Liver (tissue), 9 donors: ENCODE measurements around the gene SLC35E1. TPM values are rescaled to one million over a fixed set of nuclear protein-coding genes. Genes with fewer than 3 reads are reported as not detected.

ENCODE experiments used
- DNase-seq: peaks from one replicate; pipeline ENCODE4 v3.0.0-alpha.2; 2017; ENCODE audit warnings: low spot score
- H3K27ac ChIP-seq, 2 donors: one replicate each; pipeline ENCODE4 v1.7.0; 2013; ENCODE audit warnings: inconsistent platforms in 2 of 2, low read length in 2 of 2, control low read depth in 1 of 2, low read depth in 1 of 2, mild to moderate bottlenecking in 1 of 2
- H3K27me3 ChIP-seq, 4 donors: one replicate each; pipeline versions ENCODE4 v1.6.1 to v1.7.0; 2013; ENCODE audit warnings: low read length in 3 of 4, inconsistent platforms in 1 of 4, mild to moderate bottlenecking in 1 of 4, moderate library complexity in 1 of 4; ENCODE audit not compliant: control insufficient read depth in 4 of 4, insufficient read depth in 4 of 4
- H3K36me3 ChIP-seq, 4 donors: one replicate each; pipeline versions ENCODE4 v1.6.1 to v1.7.0; 2013; ENCODE audit warnings: low read length in 3 of 4, mild to moderate bottlenecking in 3 of 4, low read depth in 1 of 4, moderate library complexity in 1 of 4; ENCODE audit not compliant: control insufficient read depth in 4 of 4, insufficient read depth in 3 of 4
- H3K4me1 ChIP-seq, 4 donors: one replicate each; pipeline versions ENCODE4 v1.6.1 to v1.7.0; 2013; ENCODE audit warnings: low read length in 3 of 4, mild to moderate bottlenecking in 3 of 4, moderate library complexity in 1 of 4; ENCODE audit not compliant: control insufficient read depth in 4 of 4, insufficient read depth in 4 of 4
- H3K4me3 ChIP-seq, 3 donors: one replicate each; pipeline versions ENCODE4 v1.6.1 to v1.7.0; 2013; ENCODE audit warnings: low read length in 3 of 3, control low read depth in 1 of 3, low read depth in 1 of 3, mild to moderate bottlenecking in 1 of 3
- H3K9ac ChIP-seq, 2 donors: one replicate each; pipeline ENCODE4 v1.7.0; 2013; ENCODE audit warnings: low read length in 2 of 2, mild to moderate bottlenecking in 2 of 2, moderate library complexity in 2 of 2, control low read depth in 1 of 2, low read depth in 1 of 2
- H3K9me3 ChIP-seq, 4 donors: one replicate each; pipeline versions ENCODE4 v1.6.1 to v1.7.0; 2013; ENCODE audit warnings: low read length in 3 of 4; ENCODE audit not compliant: control insufficient read depth in 4 of 4
- ATF3 ChIP-seq: IDR thresholded peaks from 2 replicates; pipeline ENCODE4 v1.6.1; 2016; ENCODE audit warnings: antibody characterized with exemption
- CTCF ChIP-seq: fragments of 150-350 bp; IDR thresholded peaks from 2 replicates; pipeline ENCODE4 v1.5.1; 2017; ENCODE audit warnings: improper control_type of control experiment, low read depth, low read length; ENCODE audit not compliant: missing input control
- EGR1 ChIP-seq, 2 donors: IDR thresholded peaks; 2 replicates each; pipeline ENCODE4 v1.6.1; 2016 to 2018; ENCODE audit warnings: antibody characterized with exemption in 2 of 2, low read depth in 2 of 2
- FOXA1 ChIP-seq: IDR thresholded peaks from 2 replicates; pipeline ENCODE4 v1.6.1; 2016; ENCODE audit warnings: antibody characterized with exemption
- FOXA2 ChIP-seq: IDR thresholded peaks from 2 replicates; pipeline ENCODE4 v1.6.1; 2016; ENCODE audit warnings: antibody characterized with exemption
- GABPA ChIP-seq, 2 donors: IDR thresholded peaks in 1 of 2; conservative IDR thresholded peaks in 1 of 2; 2 replicates each; pipeline ENCODE4 v1.6.1; 2016; ENCODE audit warnings: antibody characterized with exemption in 2 of 2, mild to moderate bottlenecking in 1 of 2, moderate library complexity in 1 of 2
- HNF4A ChIP-seq, 2 donors: conservative IDR thresholded peaks; 2 replicates each; pipeline ENCODE4 v1.6.1; 2016; ENCODE audit warnings: antibody characterized with exemption in 2 of 2, mild to moderate bottlenecking in 2 of 2
- HNF4G ChIP-seq: IDR thresholded peaks from 2 replicates; pipeline ENCODE4 v1.6.1; 2016; ENCODE audit warnings: antibody characterized with exemption
- JUND ChIP-seq, 2 donors: IDR thresholded peaks; 2 replicates each; pipeline ENCODE4 v1.6.1; 2016; ENCODE audit warnings: antibody characterized with exemption in 2 of 2
- MAX ChIP-seq: IDR thresholded peaks from 2 replicates; pipeline ENCODE4 v1.6.1; 2016; ENCODE audit warnings: antibody characterized with exemption
- NR2F2 ChIP-seq: IDR thresholded peaks from 2 replicates; pipeline ENCODE4 v1.6.1; 2016; ENCODE audit warnings: antibody characterized with exemption
- RAD21 ChIP-seq, 2 donors: IDR thresholded peaks; 2 replicates each; pipeline ENCODE4 v1.6.1; 2016; ENCODE audit warnings: antibody characterized with exemption in 2 of 2, mild to moderate bottlenecking in 2 of 2
- REST ChIP-seq: IDR thresholded peaks from 2 replicates; pipeline ENCODE4 v1.6.1; 2016; ENCODE audit warnings: antibody characterized with exemption, mild to moderate bottlenecking
- RXRA ChIP-seq, 2 donors: IDR thresholded peaks; 2 replicates each; pipeline ENCODE4 v1.6.1; 2017 to 2018; ENCODE audit warnings: antibody characterized with exemption in 2 of 2, mild to moderate bottlenecking in 1 of 2
- SP1 ChIP-seq: IDR thresholded peaks from 2 replicates; pipeline ENCODE4 v1.6.1; 2018; ENCODE audit warnings: antibody characterized with exemption, mild to moderate bottlenecking
- TAF1 ChIP-seq: conservative IDR thresholded peaks from 2 replicates; pipeline ENCODE4 v1.6.1; 2016; ENCODE audit warnings: antibody characterized with exemption, mild to moderate bottlenecking
- YY1 ChIP-seq: IDR thresholded peaks from 2 replicates; pipeline ENCODE4 v1.6.1; 2016; ENCODE audit warnings: antibody characterized with exemption, mild to moderate bottlenecking
- ZBTB33 ChIP-seq: IDR thresholded peaks from 2 replicates; pipeline ENCODE4 v1.6.1; 2016; ENCODE audit warnings: antibody characterized with exemption
- WGBS: extraction: QIAGEN DNeasy Blood & Tissue Kit; methylation state at CpG from one replicate; pipeline ENCODE4 v1.1.7; 2013; 5-methylcytosine and 5-hydroxymethylcytosine counted together
- polyA plus RNA-seq, 2 donors: library from polyadenylated mRNA; stranded (reverse) in 1 of 2; unstranded in 1 of 2; fragments of 200-250 nt in 1 of 2; fragments of >200 nt in 1 of 2; fragmentation: Nextera tagmentation in 1 of 2; extraction: Ambion mirVana in 1 of 2; gene quantifications; one replicate each; pipeline versions ENCODE4 v1.2.1 to v1.2.3, GENCODE V29; 2013 to 2015
- total RNA-seq, 2 donors: library from RNA; depleted of rRNA; stranded (reverse); fragments of >200 nt; gene quantifications; one replicate each; pipeline ENCODE4 v1.2.3, GENCODE V29; 2014
- donor health status: healthy.
- donor health status: healthy.
- donor health status: healthy.
- donor health status: healthy.
- donor health status: healthy.

SLC35E1 gene
- total and polyA plus RNA-seq, 4 donors: 11.2 to 20.5 (median 12.1) TPM

- Histone ChIP-seq H3K36me3 (no peaks in the 10 kb centered on the region), H3K9ac (no peak overlapping the region), H3K27ac (peak overlapping the region in 1 of 2 donors; percentile 2), H3K4me1 (peaks cover 13 to 57% (median 28%) of the 10 kb centered on the region in 4 donors), H3K27me3 (no peaks in the 10 kb centered on the region), H3K9me3 (no peaks in the 10 kb centered on the region), H3K4me3 (no peak overlapping the region)
- WGBS: 74% methylated on average over 20 of the region's 20 CpGs
- no peak for DNase-seq
- no peak for TF ChIP-seq EGR1 (IDR thresholded peaks at IDR 0.05; ENCODE audit: low read depth in 2 of 2)
- no peak for TF ChIP-seq ZBTB33
- TF ChIP-seq HNF4A (conservative IDR thresholded peaks at IDR 0.05): no peak
- TF ChIP-seq JUND (IDR thresholded peaks at IDR 0.05): no peak
- no peak for TF ChIP-seq MAX
- TF ChIP-seq GABPA (IDR thresholded peaks at IDR 0.05 in 1 of 2, conservative IDR thresholded peaks at IDR 0.05 in 1 of 2): no peak
- no peak for TF ChIP-seq ATF3
Measured at GRCh38 chr19:16586991-16587832, 15.0 kb upstream of the SLC35E1 start.

- peak overlapping the region in 1 of 2 donors; percentile 14 for H3K27ac ChIP-seq
- peaks cover 13 to 58% (median 32%) of the 10 kb centered on the region in 4 donors for H3K4me1 ChIP-seq
- no peaks in the 10 kb centered on the region for H3K27me3 ChIP-seq
- no peaks in the 10 kb centered on the region for H3K9me3 ChIP-seq
- H3K36me3 ChIP-seq: no peaks in the 10 kb centered on the region
- no peak overlapping the region for H3K4me3 ChIP-seq
- H3K9ac ChIP-seq: no peak overlapping the region
- no peak for TF ChIP-seq RAD21 (IDR thresholded peaks at IDR 0.05)
- TF ChIP-seq FOXA1: no peak
- no peak for TF ChIP-seq YY1
- TF ChIP-seq CTCF: no peak
- TF ChIP-seq GABPA (IDR thresholded peaks at IDR 0.05 in 1 of 2, conservative IDR thresholded peaks at IDR 0.05 in 1 of 2): no peak
- TF ChIP-seq JUND (IDR thresholded peaks at IDR 0.05): no peak
- no peak for TF ChIP-seq MAX
- no peak for TF ChIP-seq REST
- no peak for TF ChIP-seq ZBTB33
- no peak for TF ChIP-seq FOXA2
- TF ChIP-seq TAF1: no peak
- no peak for TF ChIP-seq HNF4G
- TF ChIP-seq SP1: no peak
- no peak for TF ChIP-seq RXRA (IDR thresholded peaks at IDR 0.05)
- no peak for TF ChIP-seq NR2F2
- no peak for TF ChIP-seq ATF3
- no peak for TF ChIP-seq HNF4A (conservative IDR thresholded peaks at IDR 0.05)
- no peak for TF ChIP-seq EGR1 (IDR thresholded peaks at IDR 0.05; ENCODE audit: low read depth in 2 of 2)
- 94% methylated on average over 9 of the region's 9 CpGs for WGBS
- DNase-seq: no peak
Measured at GRCh38 chr19:16586477-16586871, 14.3 kb upstream of the SLC35E1 start.
